Neural cell (in vitro differentiated cells): ENCODE results near the gene STAC3. TPM values are rescaled to one million over a fixed set of nuclear protein-coding genes. Genes with fewer than 3 reads are reported as not detected.

ENCODE experiments used
- H2AFZ ChIP-seq: fragments of 200-600, 300-800 bp; sonication (generic), shearing (Covaris generic); 2 replicates; pipeline ENCODE4 v1.6.0; 2014; ENCODE audit warnings: low read depth, mild to moderate bottlenecking, antibody characterized with exemption, low read length, moderate library complexity
- H3F3A ChIP-seq: fragments of 200-600 bp; shearing (Covaris generic); 2 replicates; pipeline ENCODE4 v1.6.1; 2016; ENCODE audit warnings: mild to moderate bottlenecking, moderate library complexity, mixed read lengths, antibody characterized with exemption, low read length; ENCODE audit not compliant: insufficient read depth, poor library complexity, severe bottlenecking
- H3K27ac ChIP-seq: fragments of 200-600, 300-800 bp; sonication (generic), shearing (Covaris generic); 2 replicates; pipeline ENCODE4 v1.5.1; 2014; ENCODE audit warnings: mild to moderate bottlenecking, low read length, moderate library complexity
- H3K27me3 ChIP-seq: fragments of 300-800, 200-600 bp; sonication (generic), shearing (Covaris generic); 2 replicates; pipeline ENCODE4 v1.6.0; 2014; ENCODE audit warnings: mild to moderate bottlenecking, low read depth, low read length, moderate library complexity; ENCODE audit not compliant: insufficient read depth
- H3K36me3 ChIP-seq: fragments of 300-800, 200-600 bp; sonication (generic), shearing (Covaris generic); 2 replicates; pipeline ENCODE4 v1.5.1; 2014; ENCODE audit warnings: mild to moderate bottlenecking, antibody characterized with exemption, low read length, moderate library complexity; ENCODE audit not compliant: insufficient read depth
- H3K4me2 ChIP-seq: fragments of 300-800, 200-600 bp; sonication (generic), shearing (Covaris generic); 2 replicates; pipeline ENCODE4 v1.6.0; 2014; ENCODE audit warnings: mild to moderate bottlenecking, low read length
- H3K4me3 ChIP-seq: fragments of 300-800, 200-600 bp; sonication (generic), shearing (Covaris generic); 2 replicates; pipeline ENCODE4 v1.5.1; 2014; ENCODE audit warnings: mild to moderate bottlenecking, low read length, moderate library complexity
- H3K79me2 ChIP-seq: fragments of 200-600 bp; shearing (Covaris generic); replicated peaks from 2 replicates; pipeline ENCODE4 v1.6.0; 2014; ENCODE audit warnings: mild to moderate bottlenecking, low read length, moderate library complexity; ENCODE audit not compliant: insufficient read depth
- H3K9ac ChIP-seq: fragments of 300-800, 200-600 bp; sonication (generic), shearing (Covaris generic); 2 replicates; pipeline ENCODE4 v1.6.1; 2016; ENCODE audit warnings: mild to moderate bottlenecking, low read length, mixed read lengths
- H3K9me2 ChIP-seq: fragments of 200-600 bp; shearing (Covaris generic); 2 replicates; pipeline ENCODE4 v1.6.1; 2016; ENCODE audit warnings: mild to moderate bottlenecking, low read length, mixed read lengths; ENCODE audit not compliant: insufficient read depth
- H3K9me3 ChIP-seq: fragments of 200-600, 300-800 bp; sonication (generic), shearing (Covaris generic); 2 replicates; pipeline ENCODE4 v1.6.1; 2016; ENCODE audit warnings: mild to moderate bottlenecking, mixed run types, low read length, moderate library complexity, mixed read lengths
- H4K20me1 ChIP-seq: fragments of 200-600 bp; shearing (Covaris generic); 2 replicates; pipeline ENCODE4 v1.6.1; 2016; ENCODE audit warnings: mild to moderate bottlenecking, mixed run types; ENCODE audit not compliant: insufficient read depth
- CTCF ChIP-seq: fragments of 450-650 bp; IDR thresholded peaks from 2 replicates; pipeline ENCODE4 v1.5.1; 2014; ENCODE audit warnings: antibody characterized with exemption, mild to moderate bottlenecking, moderate library complexity; ENCODE audit not compliant: poor library complexity, severe bottlenecking
- EP300 ChIP-seq: fragments of 450-650 bp; conservative IDR thresholded peaks from 2 replicates; pipeline ENCODE4 v1.6.1; 2014; ENCODE audit warnings: antibody characterized with exemption, mild to moderate bottlenecking, moderate library complexity; ENCODE audit not compliant: poor library complexity, severe bottlenecking
- EZH2 ChIP-seq: fragments of 200-600, 300-800 bp; shearing (Covaris generic), sonication (generic); IDR thresholded peaks from 2 replicates; pipeline ENCODE4 v1.6.1; 2014; ENCODE audit warnings: antibody characterized with exemption, low read length, borderline replicate concordance, mild to moderate bottlenecking; ENCODE audit not compliant: insufficient read depth, poor library complexity, severe bottlenecking
- MXI1 ChIP-seq: fragments of 450-650 bp; conservative IDR thresholded peaks from 2 replicates; pipeline ENCODE4 v1.6.1; 2014; ENCODE audit warnings: antibody characterized with exemption, mild to moderate bottlenecking; ENCODE audit not compliant: poor library complexity, severe bottlenecking
- POLR2AphosphoS5 ChIP-seq: IDR thresholded peaks from 2 replicates; pipeline ENCODE4 v1.6.1; 2012
- RAD21 ChIP-seq: fragments of 450-650 bp; conservative IDR thresholded peaks from 2 replicates; pipeline ENCODE4 v1.6.1; 2014; ENCODE audit warnings: antibody characterized with exemption, mild to moderate bottlenecking, moderate library complexity
- REST ChIP-seq: IDR thresholded peaks from 2 replicates; pipeline ENCODE4 v1.6.1; 2012; ENCODE audit warnings: borderline replicate concordance
- SMC3 ChIP-seq: fragments of 450-650 bp; conservative IDR thresholded peaks from 2 replicates; pipeline ENCODE4 v1.6.1; 2014; ENCODE audit warnings: antibody characterized with exemption, mild to moderate bottlenecking, moderate library complexity; ENCODE audit not compliant: poor library complexity
- TAF1 ChIP-seq: IDR thresholded peaks from 2 replicates; pipeline ENCODE4 v1.6.1; 2012; ENCODE audit warnings: low read depth
- polyA plus RNA-seq: library from polyadenylated mRNA; depleted of rRNA; stranded (reverse); fragments of >200 nt; gene quantifications from 2 replicates; pipeline ENCODE4 v1.2.3, GENCODE V29; 2014

Gene STAC3
- polyA plus RNA-seq, 1 donor from 2014 or later = 1.3 TPM

GRCh38 chr12:57232156-57232756, 18.7 kb downstream of the STAC3 start:
- TF ChIP-seq CTCF = no peak
- TF ChIP-seq EZH2 = no peak
- no peak for TF ChIP-seq SMC3
- no peak for TF ChIP-seq TAF1
- TF ChIP-seq REST = no peak
- no peak for TF ChIP-seq MXI1
- TF ChIP-seq POLR2AphosphoS5 = no peak
- TF ChIP-seq EP300 = no peak
- no peak for TF ChIP-seq RAD21
- Histone ChIP-seq H3K9ac (no peak overlapping the region), H2AFZ (no peak overlapping the region), H3F3A (no peaks in the 10 kb centered on the region), H3K4me3 (no peak overlapping the region), H3K4me2 (no peak overlapping the region), H3K9me2 (no peaks in the 10 kb centered on the region), H3K27me3 (peaks cover 23% of the 10 kb centered on the region), H3K36me3 (no peaks in the 10 kb centered on the region), H3K9me3 (no peaks in the 10 kb centered on the region), H3K79me2 (no peaks in the 10 kb centered on the region), H4K20me1 (no peaks in the 10 kb centered on the region), H3K27ac (no peak overlapping the region)

- no peak overlapping the region for H3K4me2 ChIP-seq
- no peaks in the 10 kb centered on the region for H3K9me2 ChIP-seq
- H3F3A ChIP-seq = no peaks in the 10 kb centered on the region
- H3K27ac ChIP-seq = no peak overlapping the region
- H3K36me3 ChIP-seq = no peaks in the 10 kb centered on the region
- H3K4me3 ChIP-seq = peak overlapping the region; percentile 79
- no peak overlapping the region for H2AFZ ChIP-seq
- H4K20me1 ChIP-seq = no peaks in the 10 kb centered on the region
- H3K79me2 ChIP-seq = no peaks in the 10 kb centered on the region
- H3K9ac ChIP-seq = no peak overlapping the region
- no peak for TF ChIP-seq RAD21
- no peak for TF ChIP-seq EZH2
- no peak for TF ChIP-seq SMC3
- no peak for TF ChIP-seq POLR2AphosphoS5
- TF ChIP-seq TAF1 = no peak
- no peak for TF ChIP-seq EP300
- no peak for TF ChIP-seq CTCF
- TF ChIP-seq REST = no peak
- H3K9me3 ChIP-seq = no peaks in the 10 kb centered on the region
- H3K27me3 ChIP-seq = peaks cover 23% of the 10 kb centered on the region
These were observed 19.5 kb downstream of the STAC3 start for GRCh38 chr12:57231276-57232021.
